Esophagus squamous epithelium (tissue), 4 donors: ENCODE data around the gene VEGFC.

ENCODE experiments used
- POLR2A ChIP-seq, 4 donors: fragments of 450-650 bp; IDR thresholded peaks; one replicate each; pipeline ENCODE4 v1.6.1; 2017; ENCODE audit warnings: antibody characterized with exemption in 4 of 4, mild to moderate bottlenecking in 4 of 4, moderate library complexity in 3 of 4
- TF ChIP-seq, protein P1 (sequence below), 6 experiments: fragments of 450-650 bp in 4 of 6; fragments of 200-600 bp in 2 of 6; sonication (generic) in 2 of 6; IDR thresholded peaks; one replicate each; pipeline ENCODE4 v1.5.1; 2016 to 2019; ENCODE audit warnings: antibody characterized with exemption in 6 of 6, mild to moderate bottlenecking in 4 of 6, moderate library complexity in 4 of 6

DNA sequence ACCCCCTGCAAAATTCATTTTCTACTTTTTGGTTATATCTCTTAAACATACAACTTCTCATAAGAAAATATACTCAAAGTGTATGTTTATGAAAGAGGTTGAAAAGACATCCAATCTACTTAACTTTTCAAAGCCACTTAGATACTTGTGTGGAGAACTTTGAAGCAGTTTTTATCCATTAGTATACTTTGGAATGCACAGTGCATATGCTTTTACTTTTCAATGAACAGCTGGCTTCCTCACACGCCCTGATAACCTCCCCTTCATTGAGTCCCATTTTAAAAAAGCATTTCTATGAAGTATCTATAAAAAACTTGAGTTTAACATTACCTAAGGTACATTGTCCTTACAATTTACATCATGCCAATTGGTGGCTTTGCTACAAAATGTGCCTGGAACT is 73.8 kb downstream of the VEGFC start:
- TF ChIP-seq, protein P1, sequence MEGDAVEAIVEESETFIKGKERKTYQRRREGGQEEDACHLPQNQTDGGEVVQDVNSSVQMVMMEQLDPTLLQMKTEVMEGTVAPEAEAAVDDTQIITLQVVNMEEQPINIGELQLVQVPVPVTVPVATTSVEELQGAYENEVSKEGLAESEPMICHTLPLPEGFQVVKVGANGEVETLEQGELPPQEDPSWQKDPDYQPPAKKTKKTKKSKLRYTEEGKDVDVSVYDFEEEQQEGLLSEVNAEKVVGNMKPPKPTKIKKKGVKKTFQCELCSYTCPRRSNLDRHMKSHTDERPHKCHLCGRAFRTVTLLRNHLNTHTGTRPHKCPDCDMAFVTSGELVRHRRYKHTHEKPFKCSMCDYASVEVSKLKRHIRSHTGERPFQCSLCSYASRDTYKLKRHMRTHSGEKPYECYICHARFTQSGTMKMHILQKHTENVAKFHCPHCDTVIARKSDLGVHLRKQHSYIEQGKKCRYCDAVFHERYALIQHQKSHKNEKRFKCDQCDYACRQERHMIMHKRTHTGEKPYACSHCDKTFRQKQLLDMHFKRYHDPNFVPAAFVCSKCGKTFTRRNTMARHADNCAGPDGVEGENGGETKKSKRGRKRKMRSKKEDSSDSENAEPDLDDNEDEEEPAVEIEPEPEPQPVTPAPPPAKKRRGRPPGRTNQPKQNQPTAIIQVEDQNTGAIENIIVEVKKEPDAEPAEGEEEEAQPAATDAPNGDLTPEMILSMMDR (IDR thresholded peaks at IDR 0.05): no peak
- no peak for TF ChIP-seq POLR2A (IDR thresholded peaks at IDR 0.05)
